ENCODE measurements around the gene TCEANC2.
"Not testable (repeated sequence)": the region's sequence is repeated elsewhere in the genome, so short reads cannot be mapped to it uniquely, and the experiment has no call there.

Gene TCEANC2

GRCh38 chr1:54024811-54025210 is 28.6 kb upstream of the TCEANC2 start:
- in situ Hi-C loops (cut with MboI; ENCODE audit: low sequenced_read_pairs): not testable (repeated sequence)

DNA sequence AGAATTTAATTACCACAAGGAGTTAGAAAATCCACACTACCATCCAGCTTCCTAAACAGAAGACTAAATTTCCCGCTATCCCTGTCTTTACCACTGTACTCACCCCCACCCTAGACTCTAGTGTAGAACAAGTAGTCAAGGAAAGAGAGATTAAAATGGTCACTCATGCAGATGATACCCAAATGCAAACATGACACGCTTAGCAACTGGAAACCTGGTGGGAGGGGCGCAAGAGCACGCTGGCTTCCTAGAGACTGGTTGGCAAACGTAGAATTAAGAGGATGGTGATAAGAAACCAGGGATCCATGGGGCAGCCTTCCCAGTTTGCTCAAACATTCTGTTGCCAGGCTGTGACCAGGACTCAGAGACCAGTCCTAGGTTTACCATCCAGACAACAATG is 25.6 kb upstream of the TCEANC2 start:
- in situ Hi-C loops (cut with MboI; ENCODE audit: low sequenced_read_pairs): no loop called here

- in situ Hi-C loops (cut with MboI; ENCODE audit: low sequenced_read_pairs): no loop called here
Measured at GRCh38 chr1:54028306-54029251, 24.8 kb upstream of the TCEANC2 start.

GRCh38 chr1:54037476-54037875 is 15.9 kb upstream of the TCEANC2 start:
- in situ Hi-C loops (cut with MboI; ENCODE audit: low sequenced_read_pairs): no loop called here

DNA sequence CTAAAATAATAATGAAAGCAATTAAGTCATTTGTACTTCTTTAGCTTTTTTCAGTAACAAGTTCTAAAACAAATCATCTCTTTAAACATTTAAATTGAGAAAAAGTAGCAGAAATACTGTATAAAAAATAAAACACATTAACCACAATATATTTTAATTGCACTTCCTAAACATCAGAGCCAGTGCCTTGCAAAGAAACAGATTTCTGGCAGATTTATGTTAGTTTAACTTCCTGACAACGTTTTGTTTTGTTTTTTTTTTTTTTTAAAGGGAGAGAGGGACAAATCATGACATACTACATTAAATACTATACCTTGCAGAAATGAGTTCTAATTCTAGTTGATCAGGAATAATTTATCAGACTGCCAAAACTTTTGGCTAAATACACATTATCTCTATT is 11.6 kb upstream of the TCEANC2 start:
- in situ Hi-C loops (cut with MboI; ENCODE audit: low sequenced_read_pairs): no loop called here

GRCh38 chr1:54045496-54045895 is 7.9 kb upstream of the TCEANC2 start:
- in situ Hi-C loops (cut with MboI; ENCODE audit: low sequenced_read_pairs): no loop called here

DNA sequence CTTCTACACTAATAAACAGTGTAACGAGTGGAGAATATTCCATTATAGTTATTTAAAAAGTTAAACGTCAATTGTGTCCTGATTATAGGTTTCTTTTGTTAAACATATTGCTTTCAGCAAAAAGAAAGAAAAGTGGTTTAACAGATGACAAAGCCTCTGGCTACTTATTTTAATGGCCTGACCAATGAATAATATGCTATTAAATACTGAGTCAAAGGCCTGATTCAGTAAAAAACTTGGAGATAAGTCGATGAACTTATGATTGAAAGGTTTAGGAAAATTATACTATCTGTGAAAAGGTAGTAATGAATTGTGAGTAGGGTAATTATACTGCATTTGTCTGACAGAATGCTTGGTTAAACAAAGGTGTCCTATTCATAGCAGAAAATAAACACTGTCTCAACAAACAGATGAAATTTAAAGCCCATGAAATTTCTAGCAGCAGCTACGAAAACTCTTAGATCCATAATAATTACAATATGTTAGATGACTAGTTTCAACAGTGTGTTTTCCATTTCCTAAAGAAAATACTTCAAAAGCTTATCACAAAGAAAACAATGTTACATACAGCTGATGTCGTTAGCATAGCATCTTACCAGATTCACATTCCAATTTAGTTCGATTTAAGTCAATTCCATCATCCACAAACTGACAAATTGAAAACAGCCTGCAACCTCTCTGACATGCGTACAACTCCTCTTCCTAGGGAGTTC is 6.6 kb upstream of the TCEANC2 start:
- in situ Hi-C loops (cut with MboI; ENCODE audit: low sequenced_read_pairs): no loop called here

DNA sequence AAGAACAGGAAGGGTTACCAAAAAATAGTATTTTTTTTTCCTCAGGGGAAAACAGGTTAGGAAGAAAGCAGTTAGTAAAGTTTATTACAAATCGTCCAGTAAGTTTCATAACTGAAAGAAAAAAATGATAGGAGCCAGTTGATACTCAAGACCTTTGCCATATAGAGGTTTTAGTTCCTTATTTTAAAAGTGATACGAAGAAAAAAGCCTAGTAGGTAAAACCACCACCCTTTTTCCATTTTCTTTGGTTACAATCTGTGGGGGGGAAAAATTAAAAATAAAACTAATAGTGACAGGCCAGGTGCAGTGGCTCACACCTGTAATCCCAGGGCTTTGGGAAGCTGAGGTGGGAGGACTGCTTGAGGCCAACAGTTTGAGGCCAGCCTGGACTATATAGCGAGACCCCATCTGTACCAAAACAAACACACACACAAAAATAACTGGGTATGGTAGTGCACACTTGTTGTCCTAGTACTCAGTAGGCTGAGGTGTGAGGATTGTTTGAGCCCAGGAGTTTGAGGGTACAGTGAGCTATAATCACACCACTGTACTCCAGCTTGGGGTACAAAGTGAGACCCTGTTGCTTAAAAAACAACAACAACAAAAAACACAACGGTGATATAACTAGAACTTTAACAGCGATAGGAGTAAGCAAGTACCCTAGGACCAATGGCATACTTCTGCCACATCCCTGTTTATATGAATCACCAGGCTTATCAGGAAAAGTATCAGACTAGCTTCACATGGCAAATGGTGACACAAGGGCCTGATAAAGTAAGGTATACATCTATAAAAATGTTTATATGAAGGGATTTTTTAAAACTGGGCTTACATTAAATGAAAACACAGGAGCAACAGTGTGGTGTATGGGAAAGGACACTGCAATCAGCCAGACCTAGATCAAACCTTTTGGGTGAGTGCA is 5.8 kb upstream of the TCEANC2 start:
- in situ Hi-C loops (cut with MboI; ENCODE audit: low sequenced_read_pairs): no loop called here

DNA sequence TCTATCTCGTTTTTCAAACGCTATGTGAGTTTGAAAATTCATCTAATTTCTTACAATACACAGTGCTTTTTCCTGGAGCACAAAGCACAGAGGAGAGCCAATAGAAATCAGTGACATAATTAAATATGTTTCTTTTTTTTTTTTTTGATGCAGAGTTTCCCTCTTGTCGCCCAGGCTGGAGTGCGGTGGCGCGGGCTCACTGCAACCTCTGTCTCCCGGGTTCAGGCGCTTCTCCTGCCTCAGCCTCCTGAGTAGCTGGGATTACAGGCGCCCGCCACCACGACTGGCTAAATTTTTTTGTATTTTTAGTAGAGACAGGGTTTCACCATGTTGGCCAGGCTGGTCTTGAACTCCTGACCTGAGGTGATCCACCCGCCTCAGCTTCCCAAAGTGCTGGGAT is 3.0 kb upstream of the TCEANC2 start:
- in situ Hi-C loops (cut with MboI; ENCODE audit: low sequenced_read_pairs): not testable (repeated sequence)

DNA sequence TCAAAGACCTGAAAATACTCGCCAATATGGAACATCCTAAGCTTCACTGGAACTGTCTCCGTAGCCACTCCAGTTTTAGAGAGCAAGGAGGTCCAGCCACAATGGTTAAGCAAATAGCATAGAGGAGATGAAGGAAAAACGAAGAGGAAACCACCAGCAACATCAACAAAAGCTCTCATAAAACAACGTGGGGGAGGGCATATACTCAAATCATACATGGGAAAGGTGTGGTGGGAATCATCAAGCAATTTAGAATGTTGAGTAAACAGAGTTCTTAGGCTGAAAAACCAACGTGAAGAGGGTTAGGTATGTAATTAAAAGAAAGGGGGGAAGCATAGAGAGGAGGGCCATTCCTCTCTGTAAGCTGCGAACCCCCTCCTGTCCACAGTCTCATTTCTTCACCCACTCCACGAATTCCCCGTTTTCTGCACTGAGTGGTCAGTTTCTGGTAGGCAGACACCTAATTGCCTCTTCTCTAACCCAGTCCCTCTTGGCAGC is 1.4 kb upstream of the TCEANC2 start:
- in situ Hi-C loops (cut with MboI; ENCODE audit: low sequenced_read_pairs): no loop called here

- in situ Hi-C loops (cut with MboI; ENCODE audit: low sequenced_read_pairs): no loop called here
Measured at GRCh38 chr1:54052431-54052933, 926 bp upstream of the TCEANC2 start.

- in situ Hi-C loops (cut with MboI; ENCODE audit: low sequenced_read_pairs): no loop called here
Measured at GRCh38 chr1:54053745-54054437, 483 bp downstream of the TCEANC2 start.

- in situ Hi-C loops (cut with MboI; ENCODE audit: low sequenced_read_pairs): no loop called here
Measured at GRCh38 chr1:54054438-54054749, 986 bp downstream of the TCEANC2 start.

GRCh38 chr1:54064299-54064698 is 10.9 kb downstream of the TCEANC2 start:
- in situ Hi-C loops (cut with MboI; ENCODE audit: low sequenced_read_pairs): no loop called here

DNA sequence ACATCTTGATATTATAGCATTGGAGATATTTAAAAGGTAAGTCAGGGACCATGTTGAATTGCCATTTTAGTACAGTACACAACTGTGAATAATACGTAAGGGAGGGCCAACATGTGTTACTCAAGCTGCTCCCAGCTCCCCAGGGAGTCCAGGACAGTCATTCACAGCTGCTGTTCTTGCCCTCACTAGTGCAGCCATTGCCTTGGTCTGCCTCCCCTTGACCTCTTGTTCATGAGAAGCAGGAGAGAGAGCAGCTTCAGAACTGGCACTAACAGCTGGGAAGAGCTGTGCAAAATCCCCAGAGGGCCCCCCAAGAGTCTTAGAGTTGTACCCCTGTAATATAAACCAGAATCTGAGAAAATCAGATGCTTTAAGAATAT is 16.4 kb downstream of the TCEANC2 start:
- in situ Hi-C loops (cut with MboI; ENCODE audit: low sequenced_read_pairs): no loop called here

- in situ Hi-C loops (cut with MboI; ENCODE audit: low sequenced_read_pairs): no loop called here
Measured at GRCh38 chr1:54070171-54070837, 16.9 kb downstream of the TCEANC2 start.

DNA sequence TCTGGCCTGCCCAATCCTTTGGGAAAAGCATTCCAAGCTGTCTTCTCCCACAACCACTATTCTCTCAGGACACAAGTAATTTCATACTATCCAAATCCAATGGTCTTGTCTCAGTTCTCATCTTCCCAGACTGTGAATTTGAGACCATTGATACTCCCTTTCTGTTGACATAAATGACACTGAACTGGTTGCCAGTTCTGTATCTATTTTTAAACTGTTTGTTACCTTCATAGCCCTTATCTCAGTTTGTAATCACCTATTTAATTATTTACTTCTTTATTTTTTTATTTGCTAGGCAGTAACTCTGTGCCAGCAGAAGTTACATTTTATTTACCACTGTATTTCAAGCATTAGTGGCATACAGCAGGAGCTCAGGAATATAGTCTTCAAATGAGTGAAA is 24.0 kb downstream of the TCEANC2 start:
- in situ Hi-C loops (cut with MboI; ENCODE audit: low sequenced_read_pairs): no loop called here

GRCh38 chr1:54080598-54081049 is 27.2 kb downstream of the TCEANC2 start:
- in situ Hi-C loops (cut with MboI; ENCODE audit: low sequenced_read_pairs): no loop called here

Data from HL-60/S4 treated with retinoic acid at 250 ng/mL for 4 days and 3 days (cell line).